ENCODE data around the gene ME2. TPM values are rescaled to one million over a fixed set of nuclear protein-coding genes. Genes with fewer than 3 reads are reported as not detected.

ME2 gene
- total RNA-seq, 1 experiment from 2014 or later = 49.4 TPM

DNA sequence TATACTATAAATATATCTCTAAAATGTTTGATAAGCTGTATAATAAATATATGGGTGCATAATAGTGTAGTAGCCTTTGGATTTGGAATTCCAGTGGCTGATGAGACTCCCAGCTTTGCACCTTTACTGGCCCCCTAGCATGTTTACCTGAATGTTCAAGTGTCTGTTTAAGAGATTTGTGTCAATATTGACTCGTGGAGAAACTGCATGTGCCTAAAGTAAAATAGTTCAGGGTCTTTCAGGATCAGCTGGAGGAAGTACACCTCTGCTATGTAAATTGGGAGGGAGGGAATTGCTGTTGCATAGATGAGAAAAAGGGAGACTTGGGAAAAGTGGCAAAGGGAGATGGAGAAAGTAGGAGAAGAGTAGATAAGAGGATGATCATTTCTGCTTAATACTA is 23.9 kb downstream of the ME2 start:
- no peak overlapping the region for H3K18ac ChIP-seq (ENCODE audit: insufficient read length, low read depth, low read length)
- no peak for DNase-seq
- no peak overlapping the region for H4K91ac ChIP-seq (ENCODE audit: insufficient read length, low read depth, low read length)
- no peak overlapping the region for H2AK5ac ChIP-seq (ENCODE audit: insufficient read length, low read length)
- no peak overlapping the region for H3K23ac ChIP-seq (ENCODE audit: insufficient read length, low read depth, low read length)
- TF ChIP-seq, protein P1, sequence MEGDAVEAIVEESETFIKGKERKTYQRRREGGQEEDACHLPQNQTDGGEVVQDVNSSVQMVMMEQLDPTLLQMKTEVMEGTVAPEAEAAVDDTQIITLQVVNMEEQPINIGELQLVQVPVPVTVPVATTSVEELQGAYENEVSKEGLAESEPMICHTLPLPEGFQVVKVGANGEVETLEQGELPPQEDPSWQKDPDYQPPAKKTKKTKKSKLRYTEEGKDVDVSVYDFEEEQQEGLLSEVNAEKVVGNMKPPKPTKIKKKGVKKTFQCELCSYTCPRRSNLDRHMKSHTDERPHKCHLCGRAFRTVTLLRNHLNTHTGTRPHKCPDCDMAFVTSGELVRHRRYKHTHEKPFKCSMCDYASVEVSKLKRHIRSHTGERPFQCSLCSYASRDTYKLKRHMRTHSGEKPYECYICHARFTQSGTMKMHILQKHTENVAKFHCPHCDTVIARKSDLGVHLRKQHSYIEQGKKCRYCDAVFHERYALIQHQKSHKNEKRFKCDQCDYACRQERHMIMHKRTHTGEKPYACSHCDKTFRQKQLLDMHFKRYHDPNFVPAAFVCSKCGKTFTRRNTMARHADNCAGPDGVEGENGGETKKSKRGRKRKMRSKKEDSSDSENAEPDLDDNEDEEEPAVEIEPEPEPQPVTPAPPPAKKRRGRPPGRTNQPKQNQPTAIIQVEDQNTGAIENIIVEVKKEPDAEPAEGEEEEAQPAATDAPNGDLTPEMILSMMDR (conservative IDR thresholded peaks at IDR 0.05) = no peak
- no peak overlapping the region for H3K9ac ChIP-seq (ENCODE audit: extremely low read depth, insufficient read length, low read length)
- H3T11ph ChIP-seq (ENCODE audit: low read length) = no peak overlapping the region
- no peak overlapping the region for H3K27ac ChIP-seq (ENCODE audit: insufficient read length, low read depth, low read length)
- no CpG with 5 or more reads among the region's 1 CpG for WGBS (ENCODE audit: extremely low coverage, insufficient read length, low lambda C conversion rate)
- peaks cover 4 to 10% of the 10 kb centered on the region in 2 experiments for H3K4me1 Mint-ChIP-seq
- no peak overlapping the region for H2BK20ac ChIP-seq (ENCODE audit: low read depth, low read length, poor library complexity, severe bottlenecking)
- no peak overlapping the region for H2BK120ac ChIP-seq (ENCODE audit: low read depth, low read length, poor library complexity, severe bottlenecking)
- no peak overlapping the region for H3K4me2 ChIP-seq (ENCODE audit: insufficient read depth, insufficient read length, low read length)
- H4K5ac ChIP-seq (ENCODE audit: insufficient read length, low read depth, low read length) = no peak overlapping the region
- no peak overlapping the region for H2AFZ ChIP-seq (ENCODE audit: low read length)
- H3K27ac Mint-ChIP-seq = peak overlapping the region in 1 of 3 experiments; percentile 12; a peak in 1 of 7 replicates
- no peaks in the 10 kb centered on the region for H3K4me1 ChIP-seq (ENCODE audit: insufficient read depth, low read length)
- H3K4ac ChIP-seq (ENCODE audit: low read depth, low read length) = no peak overlapping the region
- H3K56ac ChIP-seq (ENCODE audit: insufficient read length, low read depth, low read length) = no peak overlapping the region
- no peak overlapping the region for H3K4me3 Mint-ChIP-seq
- H2BK15ac ChIP-seq (ENCODE audit: low read depth, low read length) = no peak overlapping the region
- H3K23me2 ChIP-seq (ENCODE audit: insufficient read length, low read depth, low read length, poor library complexity, severe bottlenecking) = no peaks in the 10 kb centered on the region
- no peaks in the 10 kb centered on the region for H3K27me3 ChIP-seq (ENCODE audit: insufficient read depth, low read length)
- H3K79me1 ChIP-seq (ENCODE audit: insufficient read depth, low read depth, low read length, poor library complexity, severe bottlenecking) = peaks cover 2% of the 10 kb centered on the region
- H3K27me3 Mint-ChIP-seq (ENCODE audit: low read depth) = no peaks in the 10 kb centered on the region
- peaks cover 17 to 27% of the 10 kb centered on the region in 2 experiments for H3K9me3 Mint-ChIP-seq
- H3K9me3 ChIP-seq (ENCODE audit: control insufficient read depth, low read depth, low read length) = peaks cover 7% of the 10 kb centered on the region
- no peak overlapping the region for H2BK5ac ChIP-seq (ENCODE audit: insufficient read length, low read length)
- H3K14ac ChIP-seq (ENCODE audit: insufficient read depth, low read length) = no peak overlapping the region
- H2BK12ac ChIP-seq (ENCODE audit: insufficient read length, low read depth, low read length) = no peak overlapping the region
- no peak overlapping the region for H4K8ac ChIP-seq (replicated peaks; ENCODE audit: insufficient read length, low read depth, low read length)
- no peaks in the 10 kb centered on the region for H4K20me1 ChIP-seq (ENCODE audit: control insufficient read depth, insufficient read depth, insufficient read length)
- H3K79me2 ChIP-seq (ENCODE audit: insufficient read depth, low read length) = no peaks in the 10 kb centered on the region
- H3K36me3 Mint-ChIP-seq (ENCODE audit: insufficient read depth in 1 of 3, low read depth in 3 of 3) = peaks cover 49 to 60% (median 56%) of the 10 kb centered on the region in 3 experiments

All from H9 (cell line).